NCI-H1436 treated with DMSO at 0.1 percent for 48 hours (cell line): ENCODE measurements around the gene DPEP1.
"Not testable (repeated sequence)": the region's sequence is repeated elsewhere in the genome, so short reads cannot be mapped to it uniquely, and the experiment has no call there.

ENCODE experiments used
- DNase-seq: peaks from one replicate; lab custom pipeline; 2025; lab: John Stamatoyannopoulos, UW

DPEP1 gene

GRCh38 chr16:89620406-89620841 is 7.0 kb downstream of the DPEP1 start:
- DNase-seq = no peak

GRCh38 chr16:89621136-89621697 is 7.8 kb downstream of the DPEP1 start:
- no peak for DNase-seq

- no peak for DNase-seq
These were observed 8.4 kb downstream of the DPEP1 start for GRCh38 chr16:89621698-89622409.

GRCh38 chr16:89623511-89624261 is 10.2 kb downstream of the DPEP1 start:
- DNase-seq = no peak

GRCh38 chr16:89624777-89625761 is 11.6 kb downstream of the DPEP1 start:
- DNase-seq = no peak

GRCh38 chr16:89629827-89630610 is 16.6 kb downstream of the DPEP1 start:
- DNase-seq = no peak

GRCh38 chr16:89633064-89633631 is 19.7 kb downstream of the DPEP1 start:
- no peak for DNase-seq

GRCh38 chr16:89634463-89635385 is 21.3 kb downstream of the DPEP1 start:
- DNase-seq = not testable (repeated sequence)

GRCh38 chr16:89636663-89637062 is 23.2 kb downstream of the DPEP1 start:
- DNase-seq = no peak

- DNase-seq = no peak
These were observed 23.9 kb downstream of the DPEP1 start for GRCh38 chr16:89637379-89637778.

- DNase-seq = no peak
These were observed 25.0 kb downstream of the DPEP1 start for GRCh38 chr16:89638455-89638854.

GRCh38 chr16:89639385-89639784 is 25.9 kb downstream of the DPEP1 start:
- DNase-seq = no peak

GRCh38 chr16:89641458-89642119 is 28.1 kb downstream of the DPEP1 start:
- DNase-seq = no peak

GRCh38 chr16:89642574-89642973 is 29.1 kb downstream of the DPEP1 start:
- DNase-seq = no peak

GRCh38 chr16:89643769-89644300 is 30.4 kb downstream of the DPEP1 start:
- DNase-seq = no peak

- no peak for DNase-seq
These were observed 31.7 kb downstream of the DPEP1 start for GRCh38 chr16:89645122-89645521.

- no peak for DNase-seq
These were observed 32.8 kb downstream of the DPEP1 start for GRCh38 chr16:89646270-89646669.

- no peak for DNase-seq
These were observed 33.5 kb downstream of the DPEP1 start for GRCh38 chr16:89646906-89647305.

GRCh38 chr16:89651584-89651983 is 38.1 kb downstream of the DPEP1 start:
- DNase-seq = no peak
